GM21381 (cell line): ENCODE results near the gene ZDHHC18.
A peak's percentile ranks its signal among the peaks of the same experiment; 100 is the strongest.

Experiments
- ATAC-seq: cut with Tn5 transposase; IDR thresholded peaks from one replicate; pipeline ENCODE4 v1.9.1; 2021; ENCODE audit warnings: mild to moderate bottlenecking, moderate library complexity; ENCODE audit not compliant: unreplicated experiment

The ZDHHC18 gene

DNA sequence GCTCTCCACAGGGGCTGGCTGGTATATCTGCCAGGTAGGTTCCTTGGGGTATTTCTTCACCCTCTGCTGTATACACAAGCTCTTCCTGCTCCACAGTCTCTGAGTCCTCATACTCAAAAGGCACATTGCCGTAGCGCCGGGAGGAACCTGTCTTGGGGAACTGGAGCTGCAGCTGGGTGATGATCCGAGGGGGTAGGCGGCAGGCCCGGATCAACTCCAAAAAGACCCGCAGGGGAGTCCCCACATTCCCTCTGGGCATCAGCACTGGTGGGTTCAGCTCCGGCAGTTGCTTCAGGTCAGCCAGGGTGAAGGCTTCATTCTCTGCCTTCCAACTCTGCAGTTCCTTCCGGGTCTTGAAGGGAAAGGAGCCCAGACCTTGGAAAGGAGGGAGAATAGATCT is 70.9 kb downstream of the ZDHHC18 start:
- ATAC-seq, result no peak

DNA sequence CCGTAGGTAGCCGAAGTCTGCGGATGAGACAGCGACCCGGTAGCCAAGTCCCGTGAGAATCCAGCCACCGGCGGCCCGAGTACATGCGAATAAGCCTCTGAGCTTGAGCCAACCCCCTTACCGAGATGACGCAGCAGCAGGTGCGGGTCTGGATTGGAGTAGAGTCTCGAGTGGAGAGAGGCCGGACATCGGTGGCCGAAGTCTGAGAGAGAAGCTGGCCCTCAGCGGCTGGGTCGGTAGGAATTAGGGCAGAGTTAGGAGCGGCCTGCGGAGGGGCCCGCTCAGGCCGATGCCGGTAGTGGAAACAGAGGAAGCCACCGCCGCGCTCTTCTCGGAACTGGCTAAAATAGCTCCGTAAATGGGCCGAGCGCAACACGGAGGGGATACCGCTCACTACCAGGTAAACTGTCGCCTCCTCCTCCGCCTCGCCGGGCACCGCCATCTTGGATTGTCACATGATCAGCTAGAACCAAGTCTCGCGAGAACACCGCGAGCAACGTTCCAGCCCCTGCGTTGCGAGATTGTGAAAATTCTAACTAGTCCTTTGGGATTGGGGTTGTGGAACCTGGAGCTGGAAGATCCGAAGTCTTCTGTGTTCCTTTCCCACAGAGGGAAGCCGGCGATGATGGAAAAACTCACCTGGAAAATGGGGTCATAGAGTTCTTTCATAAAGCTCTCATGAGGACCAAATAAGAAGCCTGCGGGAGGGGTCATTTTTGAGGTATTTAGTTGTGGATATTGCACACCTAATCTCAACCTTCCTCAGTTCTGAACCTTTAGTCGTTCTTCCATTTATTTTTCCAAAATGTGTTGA is 73.7 kb downstream of the ZDHHC18 start, which contains the start of gene GPATCH3:
Gene GPATCH3, minus strand, starts transcription at position 467 of the 814 bp plus-strand sequence. Its CDS starts 25 bp downstream, at position 442.
- peak; percentile 87 for ATAC-seq

DNA sequence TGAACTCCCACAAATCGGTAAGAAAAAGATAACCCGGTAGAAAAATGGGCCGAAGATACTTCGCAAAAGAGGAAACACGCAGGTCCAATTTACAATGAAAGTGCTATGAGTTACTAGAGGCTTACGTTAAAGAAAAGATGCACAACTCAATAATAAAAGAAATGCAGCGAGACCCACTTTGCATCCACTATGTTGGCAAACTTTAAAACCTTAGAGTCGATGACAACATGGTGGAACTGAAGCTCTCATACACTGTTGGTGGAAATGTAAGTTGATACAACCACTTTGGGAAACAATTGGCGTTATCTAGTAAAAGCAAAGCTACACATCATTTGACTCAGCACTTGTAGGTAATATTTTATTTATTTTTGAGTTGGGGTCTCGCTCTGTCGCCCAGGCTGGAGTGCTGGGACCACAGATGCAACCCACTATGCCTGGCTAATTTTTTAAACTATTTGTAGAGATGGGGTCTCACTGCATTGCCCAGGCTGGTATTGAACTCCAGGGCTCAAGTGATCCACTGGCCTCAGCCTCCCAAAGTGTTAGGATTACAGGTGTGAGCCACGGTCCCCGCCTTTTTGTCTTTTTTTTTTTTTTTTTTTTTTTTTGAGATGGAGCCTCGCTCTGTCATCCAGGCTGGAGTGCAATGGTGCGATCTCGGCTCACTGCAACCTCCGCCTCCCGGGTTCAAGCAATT is 74.5 kb downstream of the ZDHHC18 start:
- ATAC-seq, result no peak
